Tibial artery (tissue), 4 donors: Measurements from ENCODE around the gene TAF1A.

Experiments used
- DNase-seq, 2 donors: peaks; one replicate each; pipeline ENCODE4 v3.0.0-alpha.2; 2019
- H3K27ac ChIP-seq, 2 donors: fragments of 200-600 bp; sonication (generic) in 1 of 2; 1 replicate in 1 of 2; 2 replicates in 1 of 2; pipeline ENCODE4 v1.5.1; 2018 to 2019; ENCODE audit warnings: mild to moderate bottlenecking in 1 of 2
- H3K27me3 ChIP-seq, 2 donors: fragments of 200-600 bp; sonication (generic) in 1 of 2; one replicate each; pipeline versions ENCODE4 v1.5.1 to v1.6.0; 2016 to 2019
- H3K36me3 ChIP-seq, 3 donors: fragments of 200-600 bp; sonication (generic) in 2 of 3; one replicate each; pipeline ENCODE4 v1.5.1; 2016 to 2019; ENCODE audit warnings: mild to moderate bottlenecking in 2 of 3
- H3K4me1 ChIP-seq, 4 donors: fragments of 200-600 bp; sonication (generic) in 2 of 4; 1 replicate in 3 of 4; 2 replicates in 1 of 4; pipeline ENCODE4 v1.5.1; 2016 to 2019
- H3K4me3 ChIP-seq, 2 donors: fragments of 200-600 bp; sonication (generic) in 1 of 2; 1 replicate in 1 of 2; 2 replicates in 1 of 2; pipeline ENCODE4 v1.5.1; 2018 to 2019; ENCODE audit warnings: mild to moderate bottlenecking in 2 of 2
- H3K9me3 ChIP-seq, 3 donors: fragments of 200-600 bp; sonication (generic) in 1 of 3; one replicate each; pipeline ENCODE4 v1.5.1; 2016 to 2019
- intact Hi-C: fragments of 100-400 bp; cut with DNase I; formaldehyde crosslinking; loops from one replicate; pipeline ENCODE4 v1.15.0; 2023; ENCODE audit warnings: low total_unique reads
- TF ChIP-seq, protein P1 (sequence below), 2 experiments: fragments of 200-600 bp in 1 of 2; fragments of 450-650 bp in 1 of 2; IDR thresholded peaks; one replicate each; pipeline ENCODE4 v1.5.1; 2017 to 2019; ENCODE audit warnings: antibody characterized with exemption in 2 of 2, mild to moderate bottlenecking in 1 of 2, moderate library complexity in 1 of 2

The TAF1A gene

DNA sequence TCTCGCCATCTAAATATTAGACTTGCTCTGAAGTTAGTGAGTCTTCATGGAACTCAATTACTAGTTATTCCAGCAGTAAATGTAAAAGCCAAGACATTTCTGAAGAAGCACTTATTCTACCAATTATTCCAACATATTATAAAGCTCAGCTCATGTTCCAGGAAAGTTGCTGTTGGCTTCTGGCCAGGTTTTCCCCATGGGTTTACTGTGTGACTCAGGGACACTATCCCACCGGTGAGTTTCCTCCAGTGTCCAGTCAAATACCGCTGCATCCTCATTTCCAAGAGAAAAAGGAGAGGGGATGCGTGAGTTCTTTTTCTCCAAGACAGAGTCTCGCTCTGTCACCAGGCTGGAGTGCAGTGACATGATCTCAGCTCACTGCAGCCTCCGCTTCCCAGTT, 32.6 kb downstream of the TAF1A start:
- H3K27ac ChIP-seq = no peak overlapping the region
- TF ChIP-seq, protein P1, sequence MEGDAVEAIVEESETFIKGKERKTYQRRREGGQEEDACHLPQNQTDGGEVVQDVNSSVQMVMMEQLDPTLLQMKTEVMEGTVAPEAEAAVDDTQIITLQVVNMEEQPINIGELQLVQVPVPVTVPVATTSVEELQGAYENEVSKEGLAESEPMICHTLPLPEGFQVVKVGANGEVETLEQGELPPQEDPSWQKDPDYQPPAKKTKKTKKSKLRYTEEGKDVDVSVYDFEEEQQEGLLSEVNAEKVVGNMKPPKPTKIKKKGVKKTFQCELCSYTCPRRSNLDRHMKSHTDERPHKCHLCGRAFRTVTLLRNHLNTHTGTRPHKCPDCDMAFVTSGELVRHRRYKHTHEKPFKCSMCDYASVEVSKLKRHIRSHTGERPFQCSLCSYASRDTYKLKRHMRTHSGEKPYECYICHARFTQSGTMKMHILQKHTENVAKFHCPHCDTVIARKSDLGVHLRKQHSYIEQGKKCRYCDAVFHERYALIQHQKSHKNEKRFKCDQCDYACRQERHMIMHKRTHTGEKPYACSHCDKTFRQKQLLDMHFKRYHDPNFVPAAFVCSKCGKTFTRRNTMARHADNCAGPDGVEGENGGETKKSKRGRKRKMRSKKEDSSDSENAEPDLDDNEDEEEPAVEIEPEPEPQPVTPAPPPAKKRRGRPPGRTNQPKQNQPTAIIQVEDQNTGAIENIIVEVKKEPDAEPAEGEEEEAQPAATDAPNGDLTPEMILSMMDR (IDR thresholded peaks at IDR 0.05) = no peak
- H3K36me3 ChIP-seq = peaks cover 37 to 49% (median 40%) of the 10 kb centered on the region in 3 donors
- H3K4me1 ChIP-seq = no peaks in the 10 kb centered on the region
- no peaks in the 10 kb centered on the region for H3K27me3 ChIP-seq
- intact Hi-C loops = no loop called here
- H3K9me3 ChIP-seq = no peaks in the 10 kb centered on the region
- H3K4me3 ChIP-seq = no peak overlapping the region
- no peak for DNase-seq

DNA sequence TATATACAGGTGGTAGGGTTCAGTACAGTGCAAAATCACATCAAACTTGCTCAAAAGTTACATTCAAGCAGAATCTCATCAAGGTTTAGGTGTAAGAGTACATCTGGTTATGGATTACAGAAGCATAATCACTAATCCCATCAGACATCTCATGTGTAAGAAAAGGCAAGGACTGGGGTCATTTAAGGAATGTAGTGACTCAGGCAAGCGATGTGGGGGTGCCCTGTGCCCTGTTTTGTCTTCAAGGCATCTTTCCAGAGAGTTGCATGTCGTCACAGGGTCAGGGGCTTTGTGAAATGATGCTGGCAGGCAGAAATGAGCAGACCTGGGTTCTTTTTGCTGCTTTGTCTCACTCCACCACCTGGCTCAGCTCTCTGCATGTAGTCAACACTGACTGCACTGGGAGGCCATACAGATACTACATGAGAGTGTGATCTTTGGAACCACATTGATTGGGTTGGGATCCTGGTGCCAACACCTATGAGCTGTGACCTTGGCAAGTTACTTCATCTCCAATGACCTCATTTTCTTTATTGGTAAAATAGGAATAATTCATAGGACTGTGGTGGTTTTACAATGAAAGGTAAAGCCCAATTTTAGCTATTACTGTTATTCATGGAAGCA, 33.6 kb downstream of the TAF1A start:
- DNase-seq = no peak
- intact Hi-C loops = no loop called here
- TF ChIP-seq, protein P1 (IDR thresholded peaks at IDR 0.05) = no peak

DNA sequence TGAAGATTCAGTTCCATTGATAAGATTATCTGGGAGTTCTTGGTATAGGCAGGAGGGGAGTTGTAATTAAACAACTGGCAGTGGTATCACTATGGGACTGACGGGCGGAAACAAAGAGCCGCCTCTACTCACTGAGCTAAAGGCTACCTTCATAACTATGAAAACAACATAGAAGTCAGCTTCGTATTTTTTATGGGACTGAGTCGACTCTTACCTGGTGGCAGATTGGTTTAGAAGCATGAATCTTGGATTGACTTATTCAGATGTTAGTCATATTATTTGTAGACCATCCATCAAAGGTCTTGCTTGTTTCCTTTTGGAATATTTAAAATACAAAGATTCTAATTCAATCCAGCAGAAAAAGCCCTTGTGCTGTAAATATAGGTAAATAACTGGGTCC, 35.6 kb downstream of the TAF1A start:
- Histone ChIP-seq H3K27ac (no peak overlapping the region), H3K27me3 (no peaks in the 10 kb centered on the region), H3K9me3 (no peaks in the 10 kb centered on the region), H3K4me3 (no peak overlapping the region), H3K36me3 (peaks cover 13 to 29% (median 15%) of the 10 kb centered on the region in 3 donors), H3K4me1 (no peaks in the 10 kb centered on the region)
- intact Hi-C loops = no loop called here
- TF ChIP-seq, protein P1 (IDR thresholded peaks at IDR 0.05) = no peak
- no peak for DNase-seq

More for the DNA sequence above, 33.6 kb downstream of the TAF1A start:
- H3K27ac ChIP-seq = no peak overlapping the region
- no peak overlapping the region for H3K4me3 ChIP-seq
- H3K36me3 ChIP-seq = peaks cover 29 to 45% (median 31%) of the 10 kb centered on the region in 3 donors
- H3K4me1 ChIP-seq = no peaks in the 10 kb centered on the region
- H3K27me3 ChIP-seq = no peaks in the 10 kb centered on the region
- no peaks in the 10 kb centered on the region for H3K9me3 ChIP-seq

DNA sequence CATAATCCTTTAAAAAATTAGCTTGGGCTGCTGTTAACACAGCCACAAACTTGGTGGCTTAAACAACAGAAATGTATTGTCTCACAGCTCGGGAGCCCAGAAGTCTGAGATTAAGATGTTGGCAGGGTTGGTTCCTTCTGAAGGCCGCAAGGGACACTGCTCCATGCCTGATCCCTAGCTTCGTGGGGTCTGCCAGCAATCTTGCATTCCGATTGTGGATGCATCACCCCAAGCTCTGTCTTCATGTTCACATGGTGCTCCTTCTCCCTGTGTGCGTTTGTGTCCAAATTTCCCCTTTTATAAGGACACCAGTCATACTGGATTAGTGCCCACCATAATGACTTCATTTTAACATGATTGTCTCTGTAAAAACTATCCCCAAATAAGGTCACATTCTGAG, 36.9 kb downstream of the TAF1A start:
- Histone ChIP-seq H3K9me3 (no peaks in the 10 kb centered on the region), H3K27me3 (no peaks in the 10 kb centered on the region), H3K36me3 (peaks cover 8 to 21% (median 11%) of the 10 kb centered on the region in 3 donors), H3K27ac (no peak overlapping the region), H3K4me1 (no peaks in the 10 kb centered on the region), H3K4me3 (no peak overlapping the region)
- intact Hi-C loops = no loop called here
- TF ChIP-seq, protein P1 (IDR thresholded peaks at IDR 0.05) = no peak
- no peak for DNase-seq

DNA sequence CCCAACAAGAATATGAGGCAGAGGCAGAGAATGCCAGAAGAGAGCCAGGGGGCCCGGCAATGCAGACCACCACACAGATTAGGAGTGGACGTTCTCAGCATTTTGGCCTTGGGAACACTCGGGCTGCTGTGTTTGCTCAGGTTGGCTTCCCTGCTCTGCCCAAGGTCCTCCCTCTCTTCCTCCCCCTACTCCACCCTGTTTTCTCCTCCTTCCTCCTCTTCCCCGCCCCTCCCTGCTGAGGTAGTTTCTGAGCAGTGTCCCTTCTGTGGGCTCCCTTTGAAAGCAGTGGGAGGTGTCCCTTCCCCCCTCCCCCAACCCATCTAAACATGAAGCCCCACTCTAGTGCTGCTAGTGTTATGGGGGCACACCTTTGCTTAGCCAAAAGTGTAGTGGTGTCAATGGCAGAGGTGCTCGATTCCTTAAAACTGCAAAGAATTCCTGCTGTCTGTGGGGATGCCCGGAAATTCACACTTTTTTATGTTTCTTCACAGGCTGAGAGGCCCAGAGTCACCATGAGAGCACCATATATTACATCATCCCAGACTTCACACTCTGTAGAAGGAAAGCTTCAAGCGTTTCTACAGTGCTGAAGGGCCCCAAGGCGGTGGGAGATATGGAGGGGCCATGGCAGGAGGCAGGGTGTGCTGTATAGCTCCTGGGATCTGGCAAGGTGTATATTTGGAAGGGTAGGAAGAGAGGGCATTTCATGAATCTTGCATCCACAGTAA, 41.6 kb downstream of the TAF1A start, which contains the start of gene HHIPL2:
TSS of gene HHIPL2 (minus strand) at position 161 of the 728 bp plus-strand sequence. CDS start at position 101, 60 bp downstream.
- intact Hi-C loops = no loop called here
- Histone ChIP-seq H3K4me1 (peaks cover 0 to 4% (median 0%) of the 10 kb centered on the region in 4 donors), H3K36me3 (no peaks in the 10 kb centered on the region)

More for the DNA sequence above, 41.6 kb downstream of the TAF1A start, which contains the start of gene HHIPL2:
- TF ChIP-seq, protein P1 (IDR thresholded peaks at IDR 0.05) = no peak
- DNase-seq = no peak
- H3K9me3 ChIP-seq = no peaks in the 10 kb centered on the region
- H3K27ac ChIP-seq = no peak within 1 kb of the TSS
- H3K27me3 ChIP-seq = peaks cover 0 to 7% of the 10 kb centered on the region in 2 donors
- no peak within 1 kb of the TSS for H3K4me3 ChIP-seq
